Stimulated activated naive CD8-positive, alpha-beta T cell treated with anti-CD3 and anti-CD28 coated beads, Interleukin-15, Interleukin-2, amounts not matched to agents 100 U/mL and 50 U/mL, for 24 hours (primary cell): ENCODE results near the gene KIF12.
"Not testable (repeated sequence)": the region's sequence is repeated elsewhere in the genome, so short reads cannot be mapped to it uniquely, and the experiment has no call there.

Experiments
- ATAC-seq: fragments of 150-1000 bp; cut with Tn5 transposase; one replicate; pipeline ENCODE4 v1.10.0; 2021
- DNase-seq: peaks from one replicate; pipeline ENCODE4 v3.0.0; 2021

Gene KIF12

GRCh38 chr9:114046237-114046755 is 52.8 kb downstream of the KIF12 start:
- no peak for ATAC-seq
- no peak for DNase-seq

GRCh38 chr9:114043660-114044059 is 55.4 kb downstream of the KIF12 start:
- not testable (repeated sequence) for DNase-seq, ATAC-seq
